ENCODE results near the gene TTLL4. TPM values are rescaled to one million over a fixed set of nuclear protein-coding genes. Genes with fewer than 3 reads are reported as not detected.

Gene TTLL4
- total and polyA plus RNA-seq, 2 of the 8 experiments (the other 6 are each of a cell fraction or from before 2014, with no cell fraction given), result 71.1 to 105 TPM

DNA sequence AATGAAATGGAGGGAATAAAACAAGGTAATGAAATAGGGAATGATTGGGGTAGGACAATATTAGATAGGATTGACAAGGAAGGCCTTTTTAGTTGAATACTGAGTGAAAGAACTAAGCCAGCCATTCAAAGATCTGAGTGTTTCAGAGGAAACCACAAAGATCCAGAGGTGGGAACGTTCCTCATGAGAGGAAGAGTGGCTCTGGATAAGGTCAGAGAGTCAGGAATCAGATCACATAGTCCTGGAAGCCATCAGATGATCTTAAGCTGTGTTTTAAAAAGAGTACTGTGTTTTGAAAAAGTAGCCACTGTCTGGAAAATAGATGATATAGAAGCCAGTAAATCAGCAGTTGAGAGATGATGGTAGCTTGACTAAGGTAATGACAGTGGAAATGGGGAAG, 11.8 kb downstream of the TTLL4 start (continued):
- TF ChIP-seq CHD7 (IDR thresholded peaks at IDR 0.05; ENCODE audit: insufficient replicate concordance, low read length), result no peak
- TF ChIP-seq ATF3 (IDR thresholded peaks at IDR 0.05; ENCODE audit: insufficient read depth, low read depth, low read length), result no peak
- TF ChIP-seq TAF7 (optimal IDR thresholded peaks at IDR 0.05; ENCODE audit: borderline replicate concordance, low read depth, low read length), result no peak
- no peak for TF ChIP-seq CTCF (IDR thresholded peaks at IDR 0.05; ENCODE audit: control extremely low read depth in 1 of 3, insufficient read depth in 1 of 3, low read depth in 1 of 3, low read length in 3 of 3)
- TF ChIP-seq RFX5 (IDR thresholded peaks at IDR 0.05; ENCODE audit: borderline replicate concordance, low read depth, low read length), result no peak
- TF ChIP-seq CHD2 (IDR thresholded peaks at IDR 0.05; ENCODE audit: low read length), result no peak
- no peak for TF ChIP-seq KDM5A (IDR thresholded peaks at IDR 0.05; ENCODE audit: low read length)
- no peak for TF ChIP-seq GABPA (IDR thresholded peaks at IDR 0.05; ENCODE audit: borderline replicate concordance, insufficient read depth, low read length)
- TF ChIP-seq CEBPB (IDR thresholded peaks at IDR 0.05; ENCODE audit: low read depth, low read length), result no peak

All from H1 (cell line).